Stimulated activated CD4-positive, alpha-beta T cell treated with anti-CD3 and anti-CD28 coated beads, Interleukin-4, amount 100 ng/mL, for 1 hour (primary cell): ENCODE results near the gene C2orf92.
A peak's percentile ranks its signal among the peaks of the same experiment; 100 is the strongest.
"Not testable (repeated sequence)": the region's sequence is repeated elsewhere in the genome, so short reads cannot be mapped to it uniquely, and the experiment has no call there.

Experiments
- DNase-seq: peaks from one replicate; pipeline ENCODE4 v3.0.0-alpha.2; 2020

The C2orf92 gene

DNA sequence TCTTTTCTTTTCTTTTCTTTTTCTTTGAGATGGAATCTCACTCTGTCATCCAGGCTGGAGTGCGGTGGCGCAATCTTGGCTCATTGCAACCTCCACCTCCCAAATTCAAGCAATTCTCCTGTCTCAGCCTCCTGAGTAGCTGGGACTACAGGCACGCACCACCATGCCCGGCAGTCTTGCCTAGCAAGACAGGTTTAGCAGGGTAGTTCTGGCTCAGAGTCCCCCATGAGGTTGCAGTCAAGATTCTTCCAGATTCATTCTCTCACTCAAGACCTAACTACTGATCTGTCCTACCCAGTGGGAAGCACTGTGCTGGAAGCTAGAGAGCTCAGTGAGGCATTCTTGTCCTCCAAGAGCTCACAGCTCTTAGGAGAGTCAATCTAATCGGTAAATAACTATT lies 26.2 kb downstream of the C2orf92 start:
- DNase-seq = no peak

DNA sequence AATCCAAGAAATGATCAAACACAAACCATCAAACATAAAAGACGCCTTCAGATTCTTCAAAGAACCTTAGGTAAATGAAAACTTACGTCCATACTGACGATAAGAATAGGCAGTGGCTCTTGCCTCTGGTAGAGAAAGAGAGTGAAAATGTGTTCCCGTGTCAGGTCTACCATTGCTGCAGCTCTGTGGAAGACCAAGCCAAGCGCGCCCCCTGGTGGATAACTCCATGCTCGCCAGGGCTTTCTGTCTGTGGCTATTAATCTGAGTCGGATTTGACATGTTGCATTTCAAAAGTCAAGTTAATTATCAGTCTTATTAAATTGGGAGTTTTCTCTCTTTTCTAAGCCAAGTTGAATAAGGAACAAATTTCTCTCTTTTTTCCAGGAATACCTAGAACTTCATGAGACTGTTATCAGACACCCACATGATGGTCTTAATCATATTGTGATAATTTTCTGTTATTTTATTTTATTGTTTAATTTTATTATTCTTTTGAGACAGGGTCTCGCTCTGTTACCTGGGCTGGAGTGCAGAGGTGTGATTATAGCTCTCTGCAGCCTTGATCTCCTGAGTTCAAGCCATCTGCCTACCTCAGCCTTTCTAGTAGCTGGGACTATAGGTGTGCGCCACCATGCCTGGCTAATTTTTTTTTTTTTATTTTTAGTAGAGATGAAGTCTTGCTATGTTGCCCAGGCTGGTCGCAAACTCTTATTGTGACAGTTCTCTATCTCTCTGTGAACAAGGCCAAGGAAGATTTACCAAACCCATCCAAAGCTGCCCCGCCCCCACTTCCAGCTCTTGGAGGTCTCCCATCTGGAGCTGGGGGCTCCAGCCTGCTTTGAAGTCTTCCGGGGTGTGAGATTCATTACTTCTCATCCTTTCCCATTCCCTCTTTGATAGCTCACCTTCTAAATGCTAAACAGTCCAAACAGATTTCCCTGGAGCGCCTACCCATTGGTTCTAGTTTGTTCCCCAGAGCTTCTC lies 28.0 kb downstream of the C2orf92 start:
- DNase-seq = peak; percentile 96

DNA sequence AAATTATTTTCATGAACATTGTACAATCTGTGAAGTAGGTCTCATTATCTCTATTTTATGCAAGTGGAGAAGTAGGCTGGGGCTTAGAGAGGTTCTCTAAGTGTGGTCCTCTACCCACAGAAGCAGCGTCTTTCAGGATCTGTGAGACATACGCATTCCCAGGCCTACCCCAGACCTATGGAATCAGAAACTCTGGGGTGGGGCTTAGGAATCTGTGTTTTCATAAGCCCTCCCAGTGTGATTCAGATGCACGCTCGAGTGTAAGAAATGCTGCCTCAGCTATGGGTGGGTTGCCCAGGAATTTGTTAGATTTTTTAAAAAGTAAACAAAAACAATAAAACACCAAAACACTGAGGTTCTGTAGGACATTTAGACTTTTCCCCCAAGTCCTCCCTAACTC lies 29.0 kb downstream of the C2orf92 start:
- DNase-seq = no peak

DNA sequence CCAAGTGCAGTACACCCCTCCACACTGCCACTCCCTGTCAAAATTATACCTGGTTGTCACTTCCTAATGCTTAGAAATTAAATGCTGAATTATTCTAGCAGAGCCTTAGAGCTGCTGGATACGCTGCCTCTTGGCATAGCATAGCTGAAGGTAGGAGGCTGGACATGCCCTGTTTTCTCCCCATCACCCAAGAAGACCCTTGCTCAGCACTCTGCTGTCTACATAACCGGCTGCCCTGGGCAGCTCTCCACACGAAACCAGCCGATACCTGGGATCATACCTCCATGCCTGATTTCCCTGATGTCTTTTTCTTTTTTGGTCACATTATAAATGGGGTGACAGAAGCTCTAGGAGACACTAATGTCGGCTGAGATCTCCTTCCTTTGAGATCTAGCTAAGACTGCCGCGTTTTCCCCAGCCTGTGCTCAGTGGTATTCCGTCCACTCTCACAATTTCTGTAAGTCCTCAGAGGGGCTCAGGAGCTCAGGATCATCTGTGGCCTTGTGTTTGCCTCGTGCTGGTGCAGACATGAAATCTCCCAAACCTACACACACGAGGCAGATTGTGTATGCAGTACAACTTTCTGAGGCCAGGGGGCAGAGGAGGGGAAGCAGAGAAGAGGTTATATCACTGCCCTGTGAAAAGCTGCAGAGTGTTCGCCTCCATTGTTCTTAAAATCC lies 30.4 kb downstream of the C2orf92 start:
- DNase-seq = peak; percentile 68

DNA sequence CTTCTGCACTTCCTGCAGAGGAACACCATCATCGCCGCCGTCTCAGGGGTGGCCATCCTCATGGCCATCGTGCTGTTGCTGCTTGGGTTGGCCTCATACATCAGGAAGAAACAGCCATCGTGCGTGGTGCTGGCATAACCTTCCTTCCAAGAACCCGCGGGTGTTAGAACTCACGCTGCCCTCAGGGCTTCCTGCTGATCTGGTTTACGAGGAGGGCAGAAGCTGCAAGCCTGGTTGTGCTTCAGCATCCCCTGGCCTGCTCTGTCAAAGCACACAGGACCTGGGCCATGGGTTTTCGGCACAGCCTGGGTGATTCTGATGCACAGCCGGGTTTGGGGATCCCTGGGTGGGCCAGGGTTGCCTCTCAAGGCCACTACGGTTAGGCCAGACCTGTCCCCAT lies 31.7 kb downstream of the C2orf92 start:
- no peak for DNase-seq

DNA sequence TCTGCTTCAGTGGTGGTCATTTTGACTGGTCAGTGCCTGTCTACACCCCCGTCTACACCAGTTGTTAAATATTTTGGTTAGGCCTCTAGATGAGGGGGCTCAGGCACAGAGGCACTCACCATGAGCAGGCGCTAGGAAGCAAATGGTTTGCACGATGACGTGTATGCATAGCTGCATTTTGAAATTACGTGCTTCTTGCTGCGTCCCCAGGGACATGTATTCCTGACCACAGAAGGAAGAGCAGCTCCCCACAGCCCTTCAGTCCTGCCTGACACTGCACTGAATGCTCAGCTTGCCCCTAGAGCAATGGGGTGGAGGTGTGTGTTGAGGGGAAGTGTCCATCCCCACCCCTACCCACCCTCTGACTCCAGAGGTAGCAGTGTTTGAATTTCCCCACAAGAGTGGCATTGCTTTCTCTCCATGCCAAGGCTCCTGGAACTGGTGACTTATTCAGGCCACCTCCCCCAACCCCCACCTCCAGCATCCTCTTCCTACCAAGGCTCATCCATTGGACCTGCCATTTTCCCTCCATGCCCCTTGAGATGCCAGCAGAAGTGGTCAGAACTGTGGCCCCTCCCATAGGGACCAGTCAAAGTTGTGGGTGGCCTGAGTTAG lies 32.4 kb downstream of the C2orf92 start:
- no peak for DNase-seq

DNA sequence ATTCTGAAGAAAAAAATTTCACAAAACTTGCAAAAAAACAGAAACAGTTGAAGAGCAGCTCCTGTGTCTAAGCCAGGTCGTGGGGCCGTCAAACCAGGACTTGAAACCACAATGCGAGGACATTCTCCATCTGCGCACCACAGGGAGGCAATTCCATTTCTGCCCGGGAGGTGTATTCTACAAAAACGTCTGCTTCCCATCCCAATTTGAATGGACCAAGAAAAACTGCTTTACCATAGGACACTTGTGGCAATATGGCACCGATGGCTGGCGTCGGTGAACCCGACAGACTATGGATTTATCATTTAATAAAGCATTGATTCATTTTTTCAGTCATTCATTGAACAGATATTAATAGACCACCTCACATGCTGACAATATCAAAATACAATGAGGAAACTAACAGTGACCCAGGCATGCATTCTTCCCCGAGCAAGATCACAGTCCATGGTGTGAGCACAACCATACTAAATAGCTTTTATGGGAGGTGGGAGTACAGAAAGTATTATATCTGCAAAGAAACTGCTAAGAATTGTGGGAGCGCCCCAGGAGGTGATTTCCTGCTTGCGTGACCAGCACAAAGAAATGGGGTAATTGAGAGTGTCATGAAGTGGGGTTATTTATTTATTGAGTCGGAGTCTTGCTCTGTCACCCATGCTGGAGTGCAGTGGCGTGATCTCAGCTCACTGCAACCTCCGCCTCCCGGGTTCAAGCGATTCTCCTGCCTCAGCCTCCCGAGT lies 33.4 kb downstream of the C2orf92 start:
- DNase-seq = no peak

DNA sequence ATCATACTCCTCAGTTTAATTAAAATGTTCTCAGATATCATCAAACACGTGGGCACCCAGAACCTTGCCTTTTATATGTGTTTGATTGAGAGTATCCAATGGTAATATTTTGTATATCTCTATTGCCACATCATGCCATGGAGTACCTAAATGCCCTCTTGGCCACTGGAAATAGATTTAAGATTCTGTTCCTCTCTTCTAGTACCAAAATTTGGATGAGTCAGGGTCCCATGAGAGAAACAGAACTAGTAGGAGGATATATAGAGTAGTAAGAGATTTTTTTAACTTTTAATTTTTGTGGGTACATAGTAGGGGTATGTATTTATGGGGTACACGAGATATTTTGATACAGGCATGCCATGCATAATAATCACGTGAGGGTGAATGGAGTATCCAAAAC lies 34.2 kb downstream of the C2orf92 start:
- DNase-seq = no peak

DNA sequence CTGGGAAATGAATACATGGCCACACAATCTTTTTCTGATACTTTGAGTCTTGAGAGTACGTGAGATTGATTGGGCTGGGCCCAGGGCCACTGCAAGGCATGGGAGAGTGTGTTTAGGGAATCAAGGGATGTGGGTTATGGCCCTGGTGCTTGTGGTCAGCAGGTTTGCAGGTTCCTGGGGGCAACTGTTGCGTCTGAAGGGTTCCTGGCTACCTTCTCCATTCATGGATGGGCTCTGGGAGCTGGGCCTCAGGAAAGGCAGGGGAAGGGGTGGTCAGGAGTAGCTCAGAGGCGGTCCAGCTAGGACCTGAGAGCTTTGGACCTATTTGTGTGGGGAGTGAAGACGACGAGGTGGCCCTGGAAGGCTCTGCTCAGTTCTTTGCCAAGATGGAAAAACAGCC lies 35.5 kb downstream of the C2orf92 start:
- no peak for DNase-seq

DNA sequence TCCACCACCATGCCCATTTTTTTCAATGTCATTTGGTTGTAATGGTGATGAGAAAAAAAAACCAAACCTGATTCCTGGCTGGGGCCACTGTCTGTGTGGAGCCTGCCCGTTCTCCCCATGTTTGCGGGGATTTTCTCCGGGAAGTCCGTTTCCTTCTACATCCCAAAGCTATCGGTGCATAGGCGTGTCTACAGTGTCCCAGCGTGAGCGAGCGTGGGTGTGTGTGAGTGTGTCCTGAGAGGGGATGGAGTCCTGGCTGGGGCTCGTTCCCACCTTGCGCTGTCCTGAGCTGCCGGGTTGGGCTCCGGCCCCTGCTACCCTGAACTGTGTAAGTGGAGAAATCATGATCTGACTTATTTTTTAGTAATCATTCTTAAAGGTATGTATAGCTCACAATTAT lies 36.6 kb downstream of the C2orf92 start:
- DNase-seq = no peak

DNA sequence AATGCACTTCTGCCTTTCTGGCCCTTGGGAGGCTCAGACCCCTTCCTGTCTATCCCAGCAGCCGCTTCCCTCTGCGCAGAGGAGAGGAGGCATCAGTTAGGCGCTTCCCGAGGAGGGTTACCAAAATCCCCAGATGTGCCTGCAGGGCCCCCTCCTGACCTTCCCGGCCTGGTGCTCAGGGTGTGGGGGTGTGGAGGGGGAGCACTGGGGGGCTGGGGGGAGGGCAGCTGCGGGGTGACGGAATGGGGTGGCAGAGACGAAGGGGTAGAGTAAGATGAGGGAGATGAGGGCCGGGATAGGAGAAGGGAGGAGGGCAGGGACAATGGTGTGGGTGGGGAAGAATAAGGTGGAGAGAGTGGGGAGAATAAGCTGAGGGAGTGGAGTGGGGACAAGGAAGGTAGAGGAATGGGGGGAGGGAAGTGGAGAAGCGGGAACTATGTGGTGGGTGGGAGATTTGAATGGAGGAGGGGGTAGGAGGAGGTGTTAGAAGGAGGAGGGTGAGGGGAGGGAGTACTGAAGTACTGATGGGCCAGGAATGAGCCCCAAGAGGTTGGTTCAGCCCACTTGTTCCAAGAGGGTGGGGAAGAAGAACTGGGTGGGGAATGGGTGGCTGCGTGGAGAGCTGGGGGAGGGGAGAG lies 37.3 kb downstream of the C2orf92 start:
- no peak for DNase-seq

DNA sequence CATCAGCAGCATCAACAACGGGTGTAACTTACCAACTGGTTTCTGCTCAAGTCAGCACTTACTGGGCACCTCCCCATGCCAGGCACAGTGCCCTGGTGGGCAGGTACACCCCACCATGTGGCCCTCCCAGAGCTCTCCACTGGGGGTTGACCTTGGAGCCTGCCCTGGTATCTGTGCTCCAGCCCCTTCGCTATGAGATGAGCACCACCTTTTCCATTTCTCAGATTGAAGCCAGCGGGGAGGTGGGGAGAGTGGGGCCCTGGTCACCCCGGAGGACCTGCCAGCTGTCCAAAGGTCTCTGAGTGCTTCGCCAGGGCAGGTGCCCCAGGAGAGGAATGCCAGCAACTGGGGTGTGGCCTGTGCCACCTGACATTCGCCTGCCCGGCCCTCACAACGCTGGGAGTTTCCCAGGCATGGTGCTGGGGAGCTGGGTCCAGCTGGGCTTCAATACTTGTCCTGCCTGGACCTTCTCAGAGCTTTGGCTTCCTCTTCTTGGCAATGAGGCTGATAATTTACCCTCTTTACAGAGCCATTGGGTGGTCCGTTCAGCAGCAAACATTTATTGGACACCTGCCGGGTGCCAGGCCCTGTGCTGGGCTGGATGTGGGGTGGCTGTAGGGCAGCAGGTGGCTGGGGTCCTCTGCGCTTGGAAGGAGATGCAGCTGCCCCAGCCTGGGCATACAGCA lies 38.0 kb downstream of the C2orf92 start:
- no peak for DNase-seq

DNA sequence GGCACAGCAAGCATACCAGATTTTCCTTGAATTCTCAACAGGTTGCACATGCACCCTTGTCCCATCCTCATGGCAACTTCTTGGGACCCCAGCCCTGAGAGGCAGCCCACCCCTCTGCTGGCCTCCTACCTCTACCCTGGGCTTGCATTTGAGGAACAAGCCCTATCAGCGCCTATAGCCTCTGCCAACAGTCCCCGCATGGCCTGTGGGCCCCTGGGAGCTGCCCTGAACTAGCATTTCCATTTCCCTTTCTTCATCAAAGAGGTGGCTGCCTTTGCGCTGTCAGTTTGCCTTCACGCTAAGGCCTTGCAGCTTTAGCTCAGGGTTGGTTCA lies 38.5 kb downstream of the C2orf92 start:
- DNase-seq = no peak

DNA sequence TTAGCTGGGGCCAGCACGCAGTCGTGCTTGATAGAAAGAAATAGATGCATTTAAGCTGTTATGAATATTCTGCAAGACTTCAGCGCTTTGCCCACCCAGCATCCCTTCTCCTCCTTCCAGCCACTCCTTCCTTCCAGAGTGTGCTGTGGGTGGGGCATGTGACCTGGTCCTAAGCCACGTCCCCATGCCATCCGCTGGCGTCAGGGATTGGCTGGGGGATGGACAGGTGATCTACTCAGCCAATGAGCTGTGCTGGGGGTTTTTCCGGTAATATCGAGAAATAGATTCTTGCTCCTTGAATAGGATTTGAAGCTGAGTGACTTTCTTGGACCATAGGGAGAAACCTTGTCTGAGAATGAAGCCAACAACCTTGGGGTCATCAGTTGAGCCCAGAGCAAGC lies 39.1 kb downstream of the C2orf92 start:
- no peak for DNase-seq

DNA sequence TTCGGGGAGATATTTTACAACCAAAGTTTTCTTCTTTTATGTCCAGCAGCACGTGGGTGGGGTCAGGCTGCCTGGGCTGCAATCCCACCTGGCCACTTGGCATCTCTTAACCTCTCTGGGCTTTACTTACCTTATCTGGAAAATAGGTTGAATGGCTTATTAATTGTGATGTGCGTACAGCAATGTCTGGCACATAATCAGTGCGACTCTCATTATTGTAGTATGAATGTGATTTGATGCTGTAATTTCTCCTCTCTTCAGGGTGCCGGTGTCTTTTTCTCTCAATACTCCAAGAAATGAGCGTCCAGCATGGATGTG lies 41.8 kb downstream of the C2orf92 start:
- no peak for DNase-seq

DNA sequence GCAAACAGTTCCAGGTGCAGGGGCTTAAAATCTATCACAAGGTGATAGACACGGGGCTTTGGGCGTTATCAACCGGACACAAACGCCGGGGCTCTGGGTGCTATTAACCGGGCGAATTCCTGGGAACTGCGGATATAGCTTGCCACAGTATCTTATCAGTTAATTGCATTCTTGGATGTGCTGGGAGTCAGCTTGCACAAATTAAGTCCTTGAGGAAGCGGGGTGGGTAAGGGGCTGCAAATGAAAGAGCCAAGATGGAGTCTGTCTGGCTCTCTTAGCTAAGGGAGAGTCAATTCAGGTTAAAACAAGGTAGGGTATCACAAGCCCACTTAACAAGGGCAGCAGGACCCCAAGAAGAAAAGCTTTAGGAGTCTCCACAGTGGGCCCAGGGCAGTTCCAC lies 42.7 kb downstream of the C2orf92 start:
- not testable (repeated sequence) for DNase-seq

DNA sequence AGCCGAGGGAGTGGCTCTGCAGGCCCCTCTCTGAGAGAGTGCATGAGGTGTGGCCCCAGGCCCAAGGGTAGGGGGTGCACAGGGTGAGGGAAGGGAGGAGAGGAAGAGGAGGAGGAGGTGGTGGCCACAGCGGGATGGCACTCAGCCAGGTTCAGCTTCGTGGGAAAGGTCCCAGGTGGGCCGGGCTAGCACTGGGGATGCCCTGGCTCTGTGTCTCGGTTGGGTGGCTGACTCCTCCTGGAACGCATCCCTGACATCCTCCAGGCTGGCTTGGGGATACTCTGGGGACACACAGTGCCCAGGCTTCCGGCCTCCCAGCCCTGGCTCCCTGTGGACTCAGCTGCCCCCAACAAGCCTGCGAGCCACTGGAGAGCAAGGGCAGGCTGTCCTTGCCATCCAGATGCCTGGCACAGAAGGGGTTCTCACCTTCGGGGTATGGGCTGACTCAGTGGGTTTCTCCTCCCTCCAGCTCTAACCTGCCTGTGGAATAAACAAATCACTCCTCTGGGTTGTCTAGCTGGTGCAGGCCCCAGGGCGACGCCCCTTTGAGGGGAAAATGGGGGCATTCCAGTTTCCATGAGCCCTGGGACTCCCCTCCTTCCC lies 43.3 kb downstream of the C2orf92 start:
- DNase-seq = peak; percentile 52

DNA sequence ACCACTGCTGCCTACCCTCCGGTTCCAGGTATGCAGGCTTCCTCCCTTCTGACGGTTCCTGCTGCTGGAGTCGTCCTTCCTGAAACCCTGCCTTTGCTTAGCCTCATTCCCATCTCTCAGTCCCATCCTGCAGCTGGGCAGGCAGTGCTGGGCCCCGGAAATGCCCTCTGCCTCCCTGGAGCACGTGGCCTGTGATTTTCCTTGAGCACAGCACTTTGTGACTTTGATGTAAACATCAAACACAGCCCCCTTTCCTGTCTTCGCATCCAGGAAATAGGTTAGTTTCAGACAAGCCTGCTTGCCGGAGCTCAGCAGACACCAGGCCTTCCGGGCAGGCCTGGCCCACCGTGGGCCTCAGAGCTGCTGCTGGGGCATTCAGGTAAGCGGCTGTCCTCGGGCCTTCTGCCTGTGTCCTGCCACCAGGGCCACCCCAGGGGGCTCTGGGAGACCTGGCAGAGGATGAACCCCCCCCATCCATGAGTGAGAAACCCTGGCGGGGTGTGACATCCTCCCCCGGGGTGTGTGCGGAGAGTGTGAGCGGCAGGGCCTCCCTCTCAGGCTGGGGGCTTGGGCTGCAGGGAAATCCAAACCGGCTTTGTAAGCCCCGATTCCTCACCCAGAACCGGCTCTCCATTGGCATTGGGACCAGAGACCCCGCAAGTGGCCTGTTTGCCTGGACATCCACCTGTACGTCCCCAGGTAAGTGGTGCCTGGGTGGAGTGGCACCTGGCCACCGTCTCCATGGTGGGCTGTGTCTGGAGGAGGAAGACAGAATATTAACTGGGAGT lies 44.0 kb downstream of the C2orf92 start, which contains the start of gene ZAP70:
ZAP70 (plus strand) TSS at position 281 of the 788 bp plus-strand sequence. CDS start 10,461 bp downstream, outside the sequence.
- peak; percentile 58 for DNase-seq

DNA sequence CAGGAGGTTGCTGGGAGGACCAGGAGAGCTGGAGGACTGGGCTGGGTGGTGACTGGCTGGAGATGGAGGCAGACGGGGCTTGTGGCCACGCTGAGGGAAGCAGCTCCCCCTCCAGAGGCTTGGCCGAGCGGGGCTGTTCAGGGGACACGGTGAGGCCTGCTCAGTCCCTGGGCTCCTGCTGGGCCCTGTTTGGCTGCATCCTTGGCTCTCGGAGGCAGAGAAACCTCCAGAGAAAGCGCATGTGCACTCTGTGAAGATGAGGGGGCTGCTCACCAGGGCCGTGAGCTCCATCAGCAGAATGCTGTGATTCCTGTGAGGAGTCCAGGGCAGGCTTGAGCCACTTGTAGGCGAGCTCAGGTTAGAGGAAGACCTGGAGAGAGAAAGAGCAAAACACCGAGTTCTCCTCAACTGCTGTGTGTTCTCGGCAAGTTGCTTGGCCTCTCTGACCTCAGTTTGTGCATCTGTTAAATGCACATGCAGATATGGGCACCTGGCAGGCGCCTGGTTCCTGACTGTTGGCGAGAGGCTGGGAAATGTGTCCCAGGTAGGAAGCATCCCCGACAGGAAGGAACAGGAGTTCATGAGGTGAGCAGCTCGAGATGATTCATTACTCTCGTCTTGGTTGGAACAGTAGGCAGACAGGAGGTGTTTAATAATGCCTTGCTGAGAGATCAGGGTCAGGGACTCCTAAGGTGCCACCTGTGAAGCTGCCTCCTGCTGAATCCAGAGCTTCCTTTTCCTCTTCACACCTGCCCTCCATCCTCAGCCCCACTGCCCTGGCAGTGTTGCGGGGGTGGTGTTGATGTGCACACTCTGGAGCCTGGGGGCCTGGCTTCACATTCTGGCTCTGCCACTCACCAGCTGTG lies 44.8 kb downstream of the C2orf92 start:
- no peak for DNase-seq
